LNCAP (cell line): ENCODE measurements around the gene CABLES2.

Experiments used
- CTCF ChIP-seq: fragments of 450-650 bp; IDR thresholded peaks from 2 replicates; pipeline ENCODE4 v1.5.1; 2017; ENCODE audit warnings: mild to moderate bottlenecking

Gene CABLES2

GRCh38 chr20:62395311-62396242 lies 11.5 kb downstream of the CABLES2 start:
- no peak for TF ChIP-seq CTCF

- TF ChIP-seq CTCF, result no peak
Measured at GRCh38 chr20:62394248-62395245, 12.5 kb downstream of the CABLES2 start.

GRCh38 chr20:62393830-62394229 lies 13.3 kb downstream of the CABLES2 start:
- TF ChIP-seq CTCF, result no peak

GRCh38 chr20:62393335-62393665 lies 13.8 kb downstream of the CABLES2 start:
- no peak for TF ChIP-seq CTCF

GRCh38 chr20:62392621-62393334 lies 14.3 kb downstream of the CABLES2 start:
- no peak for TF ChIP-seq CTCF

GRCh38 chr20:62392077-62392418 lies 15.0 kb downstream of the CABLES2 start:
- no peak for TF ChIP-seq CTCF
